Measurements from ENCODE around the gene PFKFB4.

The PFKFB4 gene

DNA sequence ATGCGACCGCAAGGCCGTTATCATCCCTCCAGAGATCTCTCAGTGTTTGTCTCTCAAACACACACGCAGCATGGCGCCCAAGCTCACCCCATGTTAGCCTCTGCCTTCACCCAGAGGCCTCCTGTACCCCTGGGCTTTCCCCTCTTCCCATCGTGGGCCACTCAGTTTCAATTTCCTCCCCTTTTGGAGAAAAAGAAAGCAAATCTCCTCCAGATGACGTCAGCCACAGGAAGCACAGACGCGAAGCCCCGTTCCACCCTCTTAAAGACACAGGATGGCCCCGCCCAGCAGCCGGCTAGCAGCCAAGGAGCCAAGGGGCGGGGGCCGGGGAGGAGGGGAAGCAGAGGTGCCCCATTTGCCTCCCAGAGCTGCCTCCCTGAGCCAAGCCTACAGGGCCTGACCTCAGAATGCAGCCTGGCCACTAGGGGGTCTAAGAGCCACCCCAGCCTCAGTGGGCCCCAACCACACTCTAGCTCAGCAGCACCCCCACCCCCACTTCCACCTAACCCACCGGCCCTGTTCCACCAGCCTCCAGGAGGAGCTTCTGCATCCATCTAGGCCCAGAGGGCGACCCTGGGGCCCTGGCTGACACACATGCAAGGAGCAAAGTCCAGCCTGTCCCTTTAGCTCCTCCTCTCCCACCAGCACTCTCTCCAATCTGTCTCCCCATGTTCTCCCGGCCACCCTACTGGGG, 83.5 kb downstream of the PFKFB4 start (continued):
- TF ChIP-seq ZNF174 (tag by site-specific recombination; IDR thresholded peaks at IDR 0.05) = no peak
- no peak for TF ChIP-seq EGR2 (tag by site-specific recombination; IDR thresholded peaks at IDR 0.05; ENCODE audit: low read depth)
- no peak for TF ChIP-seq TCF7L2 (IDR thresholded peaks at IDR 0.05; ENCODE audit: borderline replicate concordance, low read depth, low read length)
- peak; percentile 39; the same call in 1 of the 2 replicates for TF ChIP-seq ZNF394 (tag by site-specific recombination; IDR thresholded peaks at IDR 0.05; ENCODE audit: borderline replicate concordance)
- TF ChIP-seq ZNF514 (tag by site-specific recombination; IDR thresholded peaks at IDR 0.05) = no peak
- TF ChIP-seq ZSCAN30 (tag by site-specific recombination; IDR thresholded peaks at IDR 0.05) = no peak
- no peak for TF ChIP-seq ZNF670 (tag by site-specific recombination; IDR thresholded peaks at IDR 0.05; ENCODE audit: low read depth)
- TF ChIP-seq ZNF366 (tag by site-specific recombination; conservative IDR thresholded peaks at IDR 0.05) = peak; percentile 94
- TF ChIP-seq MZF1 (tag by site-specific recombination; IDR thresholded peaks at IDR 0.05; ENCODE audit: borderline replicate concordance) = no peak
- TF ChIP-seq ZNF561 (tag by site-specific recombination; IDR thresholded peaks at IDR 0.05; ENCODE audit: borderline replicate concordance) = 0 out of 2 replicates have a peak, but pooled peaks have one; percentile 58
- TF ChIP-seq, protein P1, sequence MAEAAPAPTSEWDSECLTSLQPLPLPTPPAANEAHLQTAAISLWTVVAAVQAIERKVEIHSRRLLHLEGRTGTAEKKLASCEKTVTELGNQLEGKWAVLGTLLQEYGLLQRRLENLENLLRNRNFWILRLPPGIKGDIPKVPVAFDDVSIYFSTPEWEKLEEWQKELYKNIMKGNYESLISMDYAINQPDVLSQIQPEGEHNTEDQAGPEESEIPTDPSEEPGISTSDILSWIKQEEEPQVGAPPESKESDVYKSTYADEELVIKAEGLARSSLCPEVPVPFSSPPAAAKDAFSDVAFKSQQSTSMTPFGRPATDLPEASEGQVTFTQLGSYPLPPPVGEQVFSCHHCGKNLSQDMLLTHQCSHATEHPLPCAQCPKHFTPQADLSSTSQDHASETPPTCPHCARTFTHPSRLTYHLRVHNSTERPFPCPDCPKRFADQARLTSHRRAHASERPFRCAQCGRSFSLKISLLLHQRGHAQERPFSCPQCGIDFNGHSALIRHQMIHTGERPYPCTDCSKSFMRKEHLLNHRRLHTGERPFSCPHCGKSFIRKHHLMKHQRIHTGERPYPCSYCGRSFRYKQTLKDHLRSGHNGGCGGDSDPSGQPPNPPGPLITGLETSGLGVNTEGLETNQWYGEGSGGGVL (tag by site-specific recombination; IDR thresholded peaks at IDR 0.05) = peak; percentile 78
- no peak for TF ChIP-seq ZNF302 (tag by site-specific recombination; IDR thresholded peaks at IDR 0.05; ENCODE audit: low read depth)
- TF ChIP-seq ZNF112 (tag by site-specific recombination; IDR thresholded peaks at IDR 0.05) = no peak
- TF ChIP-seq, protein P2, sequence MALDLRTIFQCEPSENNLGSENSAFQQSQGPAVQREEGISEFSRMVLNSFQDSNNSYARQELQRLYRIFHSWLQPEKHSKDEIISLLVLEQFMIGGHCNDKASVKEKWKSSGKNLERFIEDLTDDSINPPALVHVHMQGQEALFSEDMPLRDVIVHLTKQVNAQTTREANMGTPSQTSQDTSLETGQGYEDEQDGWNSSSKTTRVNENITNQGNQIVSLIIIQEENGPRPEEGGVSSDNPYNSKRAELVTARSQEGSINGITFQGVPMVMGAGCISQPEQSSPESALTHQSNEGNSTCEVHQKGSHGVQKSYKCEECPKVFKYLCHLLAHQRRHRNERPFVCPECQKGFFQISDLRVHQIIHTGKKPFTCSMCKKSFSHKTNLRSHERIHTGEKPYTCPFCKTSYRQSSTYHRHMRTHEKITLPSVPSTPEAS (tag by site-specific recombination; IDR thresholded peaks at IDR 0.05) = peak; percentile 95
- TF ChIP-seq ZNF530 (tag by site-specific recombination; IDR thresholded peaks at IDR 0.05; ENCODE audit: low read depth) = no peak
- TF ChIP-seq ZSCAN16 (tag by site-specific recombination; IDR thresholded peaks at IDR 0.05) = no peak
- TF ChIP-seq, protein P3, sequence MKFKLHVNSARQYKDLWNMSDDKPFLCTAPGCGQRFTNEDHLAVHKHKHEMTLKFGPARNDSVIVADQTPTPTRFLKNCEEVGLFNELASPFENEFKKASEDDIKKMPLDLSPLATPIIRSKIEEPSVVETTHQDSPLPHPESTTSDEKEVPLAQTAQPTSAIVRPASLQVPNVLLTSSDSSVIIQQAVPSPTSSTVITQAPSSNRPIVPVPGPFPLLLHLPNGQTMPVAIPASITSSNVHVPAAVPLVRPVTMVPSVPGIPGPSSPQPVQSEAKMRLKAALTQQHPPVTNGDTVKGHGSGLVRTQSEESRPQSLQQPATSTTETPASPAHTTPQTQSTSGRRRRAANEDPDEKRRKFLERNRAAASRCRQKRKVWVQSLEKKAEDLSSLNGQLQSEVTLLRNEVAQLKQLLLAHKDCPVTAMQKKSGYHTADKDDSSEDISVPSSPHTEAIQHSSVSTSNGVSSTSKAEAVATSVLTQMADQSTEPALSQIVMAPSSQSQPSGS (tag by site-specific recombination; IDR thresholded peaks at IDR 0.05; ENCODE audit: low read depth) = peak; percentile 97
- no peak for TF ChIP-seq YY2 (tag by site-specific recombination; IDR thresholded peaks at IDR 0.05)
- TF ChIP-seq ZNF292 (tag by site-specific recombination; IDR thresholded peaks at IDR 0.05; ENCODE audit: borderline replicate concordance, low read depth) = no peak
- peak; percentile 79 for TF ChIP-seq KLF9 (tag by site-specific recombination; IDR thresholded peaks at IDR 0.05; ENCODE audit: low read depth)
- TF ChIP-seq MEIS1 (CRISPR knock-in tag; IDR thresholded peaks at IDR 0.05; ENCODE audit: borderline replicate concordance) = no peak
- TF ChIP-seq SP2 (tag by site-specific recombination; IDR thresholded peaks at IDR 0.05) = peak; percentile 66
- TF ChIP-seq FEZF1 (tag by site-specific recombination; IDR thresholded peaks at IDR 0.05) = no peak
- peak; percentile 30 for TF ChIP-seq ZIC2 (tag by site-specific recombination; IDR thresholded peaks at IDR 0.05)
- no peak for TF ChIP-seq ZNF155 (tag by site-specific recombination; IDR thresholded peaks at IDR 0.05)
- peak; percentile 95 for TF ChIP-seq ZNF629 (tag by site-specific recombination; IDR thresholded peaks at IDR 0.05)
- peak; percentile 68 for TF ChIP-seq IKZF3 (tag by site-specific recombination; IDR thresholded peaks at IDR 0.05)
- no peak for TF ChIP-seq REPIN1 (tag by site-specific recombination; IDR thresholded peaks at IDR 0.05; ENCODE audit: low read depth)
- TF ChIP-seq ZNF248 (tag by site-specific recombination; IDR thresholded peaks at IDR 0.05) = no peak
- TF ChIP-seq, protein P4, sequence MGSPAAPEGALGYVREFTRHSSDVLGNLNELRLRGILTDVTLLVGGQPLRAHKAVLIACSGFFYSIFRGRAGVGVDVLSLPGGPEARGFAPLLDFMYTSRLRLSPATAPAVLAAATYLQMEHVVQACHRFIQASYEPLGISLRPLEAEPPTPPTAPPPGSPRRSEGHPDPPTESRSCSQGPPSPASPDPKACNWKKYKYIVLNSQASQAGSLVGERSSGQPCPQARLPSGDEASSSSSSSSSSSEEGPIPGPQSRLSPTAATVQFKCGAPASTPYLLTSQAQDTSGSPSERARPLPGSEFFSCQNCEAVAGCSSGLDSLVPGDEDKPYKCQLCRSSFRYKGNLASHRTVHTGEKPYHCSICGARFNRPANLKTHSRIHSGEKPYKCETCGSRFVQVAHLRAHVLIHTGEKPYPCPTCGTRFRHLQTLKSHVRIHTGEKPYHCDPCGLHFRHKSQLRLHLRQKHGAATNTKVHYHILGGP (tag by site-specific recombination; IDR thresholded peaks at IDR 0.05) = no peak
- TF ChIP-seq TRIM28 (IDR thresholded peaks at IDR 0.05; ENCODE audit: borderline replicate concordance, low read length) = no peak
- peak; percentile 81 for TF ChIP-seq ZXDB (tag by site-specific recombination; IDR thresholded peaks at IDR 0.05)
- TF ChIP-seq, protein P5, sequence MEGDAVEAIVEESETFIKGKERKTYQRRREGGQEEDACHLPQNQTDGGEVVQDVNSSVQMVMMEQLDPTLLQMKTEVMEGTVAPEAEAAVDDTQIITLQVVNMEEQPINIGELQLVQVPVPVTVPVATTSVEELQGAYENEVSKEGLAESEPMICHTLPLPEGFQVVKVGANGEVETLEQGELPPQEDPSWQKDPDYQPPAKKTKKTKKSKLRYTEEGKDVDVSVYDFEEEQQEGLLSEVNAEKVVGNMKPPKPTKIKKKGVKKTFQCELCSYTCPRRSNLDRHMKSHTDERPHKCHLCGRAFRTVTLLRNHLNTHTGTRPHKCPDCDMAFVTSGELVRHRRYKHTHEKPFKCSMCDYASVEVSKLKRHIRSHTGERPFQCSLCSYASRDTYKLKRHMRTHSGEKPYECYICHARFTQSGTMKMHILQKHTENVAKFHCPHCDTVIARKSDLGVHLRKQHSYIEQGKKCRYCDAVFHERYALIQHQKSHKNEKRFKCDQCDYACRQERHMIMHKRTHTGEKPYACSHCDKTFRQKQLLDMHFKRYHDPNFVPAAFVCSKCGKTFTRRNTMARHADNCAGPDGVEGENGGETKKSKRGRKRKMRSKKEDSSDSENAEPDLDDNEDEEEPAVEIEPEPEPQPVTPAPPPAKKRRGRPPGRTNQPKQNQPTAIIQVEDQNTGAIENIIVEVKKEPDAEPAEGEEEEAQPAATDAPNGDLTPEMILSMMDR (tag by site-specific recombination; IDR thresholded peaks at IDR 0.05) = peak; percentile 94
- no peak for TF ChIP-seq ZNF747 (tag by site-specific recombination; IDR thresholded peaks at IDR 0.05)
- TF ChIP-seq MYNN (tag by site-specific recombination; IDR thresholded peaks at IDR 0.05; ENCODE audit: borderline replicate concordance) = no peak
